ENCODE data around the gene OR14A2.
"Not testable (repeated sequence)": the region's sequence is repeated elsewhere in the genome, so short reads cannot be mapped to it uniquely, and the experiment has no call there.

Gene OR14A2
- total RNA-seq: 0 reads per million in 4 experiments

- no peak for DNase-seq
Observed at GRCh38 chr1:247748041-247748440, at the start of gene OR14A2. Gene OR14A2 (minus strand): TSS chr1:247748141.

- DNase-seq: no peak
Observed at GRCh38 chr1:247797518-247797917, 49.6 kb upstream of the OR14A2 start.

- no peak for DNase-seq
Observed at GRCh38 chr1:247769603-247770002, 21.7 kb upstream of the OR14A2 start.

- DNase-seq: no peak
Observed at GRCh38 chr1:247760456-247760855, 12.5 kb upstream of the OR14A2 start, which contains the start of gene OR1C1. Gene OR1C1 (minus strand): TSS chr1:247760556. CDS start chr1:247758406, 2,150 bp downstream.

GRCh38 chr1:247754311-247754710 lies 6.4 kb upstream of the OR14A2 start:
- not testable (repeated sequence) for DNase-seq

DNA sequence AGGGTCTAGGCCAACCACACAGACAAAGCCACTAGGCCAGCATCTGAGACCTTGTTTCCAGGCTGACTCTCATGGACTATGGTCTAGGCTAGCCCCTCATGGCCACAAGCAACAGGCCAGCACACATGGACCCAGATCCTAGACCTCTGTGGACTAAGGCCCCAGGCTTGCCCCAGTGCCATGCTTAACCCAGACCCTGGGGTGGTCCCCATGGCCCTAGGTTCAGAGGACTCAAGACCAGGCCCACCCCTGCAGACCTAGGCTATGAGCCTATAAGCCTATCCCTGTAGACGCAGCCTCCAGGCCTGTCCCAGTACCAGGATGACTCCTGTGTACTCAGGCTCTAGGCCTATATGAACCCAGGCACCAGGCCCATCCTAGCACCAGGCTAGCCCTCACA lies 1.9 kb upstream of the OR14A2 start:
- no peak for DNase-seq

GRCh38 chr1:247747616-247748015 lies 325 bp downstream of the OR14A2 start:
- DNase-seq: no peak

- no peak for DNase-seq
Observed at GRCh38 chr1:247746391-247746935, 1.5 kb downstream of the OR14A2 start.

GRCh38 chr1:247742215-247742760 lies 5.7 kb downstream of the OR14A2 start:
- DNase-seq: not testable (repeated sequence)

GRCh38 chr1:247741756-247742155 lies 6.2 kb downstream of the OR14A2 start:
- DNase-seq: no peak

GRCh38 chr1:247740721-247741120 lies 7.2 kb downstream of the OR14A2 start:
- no peak for DNase-seq

DNA sequence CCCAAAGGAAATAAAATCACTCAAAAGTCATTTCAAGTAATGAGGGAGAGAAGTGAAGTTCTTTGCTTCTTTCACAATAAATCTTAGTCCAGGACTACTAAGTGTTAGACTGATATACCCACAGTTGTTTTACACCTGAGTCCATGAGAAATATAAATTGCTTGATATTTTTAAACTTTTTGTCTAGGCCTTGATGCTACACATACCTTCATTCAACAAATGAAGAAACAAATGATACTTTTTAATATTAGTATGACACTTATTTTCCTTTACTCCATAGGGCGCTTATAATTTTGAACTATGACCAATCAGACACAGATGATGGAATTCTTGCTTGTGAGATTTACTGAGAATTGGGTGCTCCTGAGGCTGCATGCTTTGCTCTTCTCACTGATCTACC lies 9.6 kb downstream of the OR14A2 start, which contains the start of gene OR14K1:
TSS of gene OR14K1 (plus strand) at position 301 of the 400 bp plus-strand sequence. CDS start at position 301, 0 bp downstream.
- no peak for DNase-seq

GRCh38 chr1:247721222-247721621 lies 26.7 kb downstream of the OR14A2 start:
- no peak for DNase-seq

DNA sequence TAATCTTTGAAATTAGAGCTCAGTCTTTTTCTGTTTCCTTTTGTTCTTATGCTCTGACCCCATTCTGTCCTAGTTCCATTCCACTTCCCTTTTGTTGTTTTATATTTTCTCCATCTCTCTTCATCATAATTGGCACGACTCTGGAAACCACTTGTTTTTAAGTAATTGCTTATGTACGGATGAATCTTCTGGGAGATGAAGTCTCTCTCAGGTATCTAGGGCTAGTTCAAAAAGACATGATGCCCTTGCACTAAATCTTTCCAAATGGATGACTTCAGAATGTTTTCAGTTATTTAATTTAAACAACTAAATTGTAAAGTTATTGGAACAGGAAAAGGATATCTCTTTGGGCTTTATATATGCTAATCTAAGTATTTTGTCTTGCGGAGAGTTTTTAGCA lies 31.4 kb downstream of the OR14A2 start, which contains the start of gene OR6F1:
TSS of gene OR6F1 (minus strand) at position 101 of the 400 bp plus-strand sequence. CDS start 3,891 bp downstream, outside the sequence.
- DNase-seq: no peak

- no peak for DNase-seq
Observed at GRCh38 chr1:247713753-247714152, 34.2 kb downstream of the OR14A2 start.

- DNase-seq: not testable (repeated sequence)
Observed at GRCh38 chr1:247710681-247711080, 37.3 kb downstream of the OR14A2 start.

- DNase-seq: no peak
Observed at GRCh38 chr1:247701338-247701737, 46.6 kb downstream of the OR14A2 start.

DNA sequence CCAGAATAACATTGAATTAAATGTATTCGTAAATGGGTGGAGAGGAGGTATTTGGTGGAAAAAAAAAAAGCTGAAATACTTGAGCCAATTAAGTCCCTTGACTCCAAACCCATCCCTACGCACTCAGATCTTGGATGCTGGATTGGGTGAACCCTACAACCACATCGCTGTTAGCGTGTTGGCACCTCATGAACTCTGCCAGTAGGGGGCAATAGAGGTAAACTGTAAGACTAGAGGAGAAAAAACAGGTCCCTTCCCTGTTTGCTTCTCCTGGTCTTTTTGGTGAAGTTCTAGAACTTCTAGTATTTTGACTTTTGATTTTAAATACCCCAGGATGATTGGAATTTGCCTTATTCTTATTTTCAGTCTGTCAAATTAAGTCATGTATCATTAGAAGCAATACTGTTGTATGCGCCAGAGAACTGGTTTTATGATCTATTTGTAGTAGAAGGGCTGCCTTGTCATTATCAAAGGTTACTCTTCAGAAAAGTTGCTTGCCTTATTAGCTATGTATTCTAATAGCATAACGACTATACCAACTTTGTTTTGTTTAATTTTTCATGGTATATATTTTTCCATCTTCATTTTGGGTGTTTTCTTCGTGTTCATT lies 66.5 kb downstream of the OR14A2 start:
- DNase-seq: no peak

DNA sequence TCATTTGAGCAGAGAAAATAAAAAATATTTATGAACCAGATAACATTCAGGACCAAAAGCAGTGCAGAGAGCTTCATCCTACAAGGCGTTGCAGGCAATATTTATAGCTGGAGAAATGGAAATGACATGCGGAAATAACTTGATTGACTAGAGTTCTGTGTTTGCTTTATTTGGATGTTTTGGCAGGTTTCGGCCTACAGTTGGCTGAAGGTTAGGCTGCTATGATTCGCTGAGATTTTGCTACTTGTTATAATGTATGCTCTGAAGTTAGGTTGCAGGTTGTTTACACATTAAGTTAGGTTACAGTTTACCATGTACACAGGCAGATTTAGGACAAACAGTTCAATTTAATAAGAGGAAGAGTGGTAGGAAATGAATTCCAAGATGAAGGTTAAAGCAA lies 67.8 kb downstream of the OR14A2 start:
- no peak for DNase-seq

DNA sequence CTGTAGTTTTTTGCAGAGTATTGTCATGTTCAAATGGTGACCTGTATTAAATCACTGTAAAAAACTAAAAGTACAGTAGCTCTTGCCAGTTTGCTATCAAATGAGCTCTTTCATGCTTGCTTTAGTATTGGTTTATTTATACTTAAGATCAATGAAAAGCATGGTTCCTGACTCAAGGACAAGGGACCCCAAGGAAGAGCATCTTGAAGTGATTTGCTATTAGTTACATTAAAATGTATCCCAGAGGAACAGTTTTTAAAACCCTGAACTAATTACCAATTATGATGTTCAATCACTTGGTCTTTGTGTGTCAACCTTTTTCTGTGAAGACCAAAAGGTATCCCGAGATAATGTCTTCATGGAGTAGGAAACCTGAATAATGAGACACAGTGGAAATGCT lies 68.3 kb downstream of the OR14A2 start, which contains the start of gene OR13G1:
TSS of gene OR13G1 (minus strand) at position 101 of the 400 bp plus-strand sequence. CDS start 6,698 bp downstream, outside the sequence.
- no peak for DNase-seq
